Parathyroid adenoma (tissue), 2 donors: ENCODE measurements around the gene NIT1.
A peak's percentile ranks its signal among the peaks of the same experiment; 100 is the strongest.

Experiments
- H2AFZ ChIP-seq: fragments of 300-600 bp; sonication (generic); one replicate; pipeline ENCODE4 v1.7.0; 2017; ENCODE audit warnings: antibody characterized with exemption, mild to moderate bottlenecking
- H3K27ac ChIP-seq: fragments of 300-600 bp; sonication (generic); one replicate; pipeline ENCODE4 v1.7.0; 2017
- H3K27me3 ChIP-seq: fragments of 300-600 bp; sonication (generic); one replicate; pipeline ENCODE4 v1.7.0; 2017; ENCODE audit warnings: low read length; ENCODE audit not compliant: control insufficient read depth, insufficient read depth
- H3K36me3 ChIP-seq: fragments of 300-600 bp; sonication (generic); one replicate; pipeline ENCODE4 v1.7.0; 2017; ENCODE audit warnings: low read length; ENCODE audit not compliant: control insufficient read depth, insufficient read depth
- H3K4me1 ChIP-seq: fragments of 300-600 bp; sonication (generic); one replicate; pipeline ENCODE4 v1.7.0; 2017; ENCODE audit warnings: control low read depth
- H3K4me2 ChIP-seq: fragments of 300-600 bp; sonication (generic); one replicate; pipeline ENCODE4 v1.7.0; 2017; ENCODE audit warnings: low read length
- H3K4me3 ChIP-seq: fragments of 300-600 bp; sonication (generic); one replicate; pipeline ENCODE4 v1.7.0; 2017; ENCODE audit warnings: low read depth, low read length
- H3K79me2 ChIP-seq: fragments of 300-600 bp; sonication (generic); one replicate; pipeline ENCODE4 v1.7.0; 2017; ENCODE audit warnings: control low read depth
- H3K9ac ChIP-seq: fragments of 300-600 bp; sonication (generic); one replicate; pipeline ENCODE4 v1.7.0; 2017; ENCODE audit warnings: mild to moderate bottlenecking
- H3K9me3 ChIP-seq: fragments of 300-600 bp; sonication (generic); one replicate; pipeline ENCODE4 v1.7.0; 2017; ENCODE audit warnings: low read length; ENCODE audit not compliant: control insufficient read depth
- CTCF ChIP-seq: fragments of 300-600 bp; sonication (generic); IDR thresholded peaks from one replicate; pipeline ENCODE4 v1.7.0; 2017; ENCODE audit warnings: antibody characterized with exemption, mild to moderate bottlenecking
- donor health status: primary hyperparathyroidism.

Gene NIT1

GRCh38 chr1:161163793-161164192, 45.9 kb downstream of the NIT1 start:
- peaks cover 4% of the 10 kb centered on the region for H3K79me2 ChIP-seq
- H3K4me3 ChIP-seq: no peak overlapping the region
- H3K9me3 ChIP-seq: no peaks in the 10 kb centered on the region
- H3K36me3 ChIP-seq: no peaks in the 10 kb centered on the region
- H3K9ac ChIP-seq: no peak overlapping the region
- TF ChIP-seq CTCF: no peak
- no peak overlapping the region for H3K4me2 ChIP-seq
- no peaks in the 10 kb centered on the region for H3K27me3 ChIP-seq
- H3K4me1 ChIP-seq: no peaks in the 10 kb centered on the region
- no peak overlapping the region for H2AFZ ChIP-seq
- no peak overlapping the region for H3K27ac ChIP-seq

GRCh38 chr1:161164901-161165610, 47.2 kb downstream of the NIT1 start:
- no peak for TF ChIP-seq CTCF
- Histone ChIP-seq H3K9me3 (no peaks in the 10 kb centered on the region), H3K4me3 (peak overlapping the region; percentile 89), H3K4me2 (peak overlapping the region; percentile 80), H3K9ac (no peak overlapping the region), H2AFZ (no peak overlapping the region), H3K36me3 (no peaks in the 10 kb centered on the region), H3K27ac (peak overlapping the region; percentile 93), H3K4me1 (no peaks in the 10 kb centered on the region), H3K27me3 (no peaks in the 10 kb centered on the region), H3K79me2 (no peaks in the 10 kb centered on the region)

GRCh38 chr1:161165742-161166668, 48.1 kb downstream of the NIT1 start, which contains the start of gene PPOX:
TSS of gene PPOX (plus strand) at chr1:161166426. CDS start at chr1:161166848, 422 bp downstream.
- Histone ChIP-seq H3K4me1 (no peaks in the 10 kb centered on the region), H3K79me2 (no peaks in the 10 kb centered on the region), H3K4me3 (peak within 1 kb of the TSS; percentile 89), H3K4me2 (peak within 1 kb of the TSS; percentile 80), H3K27ac (peak within 1 kb of the TSS; percentile 93), H3K9me3 (no peaks in the 10 kb centered on the region), H3K9ac (peak within 1 kb of the TSS; percentile 21), H3K27me3 (no peaks in the 10 kb centered on the region), H2AFZ (peak within 1 kb of the TSS; percentile 77), H3K36me3 (no peaks in the 10 kb centered on the region)
- TF ChIP-seq CTCF: peak; percentile 29

GRCh38 chr1:161166669-161167548, 49.0 kb downstream of the NIT1 start:
- H3K9me3 ChIP-seq: no peaks in the 10 kb centered on the region
- no peak for TF ChIP-seq CTCF
- no peaks in the 10 kb centered on the region for H3K4me1 ChIP-seq
- no peak overlapping the region for H3K9ac ChIP-seq
- H3K27me3 ChIP-seq: no peaks in the 10 kb centered on the region
- H2AFZ ChIP-seq: peak overlapping the region; percentile 77
- H3K27ac ChIP-seq: peak overlapping the region; percentile 93
- H3K79me2 ChIP-seq: no peaks in the 10 kb centered on the region
- H3K4me2 ChIP-seq: peak overlapping the region; percentile 80
- H3K36me3 ChIP-seq: no peaks in the 10 kb centered on the region
- peak overlapping the region; percentile 89 for H3K4me3 ChIP-seq
